ENCODE measurements around the gene SMAP1. TPM values are rescaled to one million over a fixed set of nuclear protein-coding genes. Genes with fewer than 3 reads are reported as not detected.

SMAP1 gene
- total and polyA plus RNA-seq, 2 experiments from 2014 or later = 31.1 to 34.6 TPM

- ATAC-seq = no peak
- no peak overlapping the region for H3K27ac Mint-ChIP-seq
Observed at GRCh38 chr6:70852667-70853246, 185.1 kb downstream of the SMAP1 start.

More at GRCh38 chr6:70852667-70853246, 185.1 kb downstream of the SMAP1 start:
- DNase-seq (ENCODE audit: low spot score) = no peak
- Histone ChIP-seq H3K4me3 (no peak overlapping the region), H3K27ac (ENCODE audit: low read depth) (no peak overlapping the region), H3K9me2 (ENCODE audit: insufficient read depth) (no peaks in the 10 kb centered on the region), H3K79me2 (replicated peaks; ENCODE audit: insufficient read depth) (no peaks in the 10 kb centered on the region), H3K36me3 (ENCODE audit: insufficient read depth) (0 out of 2 replicates have a peak, but pooled peaks cover 3% of the 10 kb centered on the region), H3F3A (replicated peaks; ENCODE audit: low read depth) (no peaks in the 10 kb centered on the region), H4K20me1 (replicated peaks; ENCODE audit: insufficient read depth) (no peaks in the 10 kb centered on the region), H3K4me2 (no peak overlapping the region), H3K4me1 (ENCODE audit: insufficient read depth) (no peaks in the 10 kb centered on the region), H2AFZ (no peak overlapping the region), H3K27me3 (ENCODE audit: insufficient read depth) (no peaks in the 10 kb centered on the region)
- Mint-ChIP-seq H3K4me1 (peaks cover 16% of the 10 kb centered on the region), H3K4me3 (no peak overlapping the region), H3K36me3 (ENCODE audit: low read depth) (no peaks in the 10 kb centered on the region), H3K9me3 (no peaks in the 10 kb centered on the region), H3K27me3 (ENCODE audit: insufficient read depth, low read depth, poor library complexity) (no peaks in the 10 kb centered on the region)
- TF ChIP-seq STAT1 (IDR thresholded peaks at IDR 0.05; ENCODE audit: unreplicated experiment) (no peak), JUNB (IDR thresholded peaks at IDR 0.05; ENCODE audit: unreplicated experiment) (no peak), ETS1 (IDR thresholded peaks at IDR 0.05) (no peak), NANOG (IDR thresholded peaks at IDR 0.05; ENCODE audit: borderline replicate concordance) (no peak), POLR2AphosphoS5 (IDR thresholded peaks at IDR 0.05; ENCODE audit: low read depth) (no peak), EZH2 (IDR thresholded peaks at IDR 0.05; ENCODE audit: low read depth, unreplicated experiment) (no peak), ZNF462 (CRISPR knock-in tag; IDR thresholded peaks at IDR 0.05) (no peak), REST (IDR thresholded peaks at IDR 0.05; ENCODE audit: unreplicated experiment) (no peak), ZNF114 (CRISPR knock-in tag; IDR thresholded peaks at IDR 0.05) (no peak), CTCF (conservative IDR thresholded peaks at IDR 0.05; ENCODE audit: low read depth in 2 of 2) (no peak), CREB1 (CRISPR knock-in tag; IDR thresholded peaks at IDR 0.05; ENCODE audit: low read depth) (no peak), ZNF331 (CRISPR knock-in tag; IDR thresholded peaks at IDR 0.05; ENCODE audit: low read depth) (no peak), EZH2phosphoT487 (IDR thresholded peaks at IDR 0.05; ENCODE audit: unreplicated experiment) (no peak)
